ENCODE data around the gene NEK3. TPM values are rescaled to one million over a fixed set of nuclear protein-coding genes. Genes with fewer than 3 reads are reported as not detected.
"Not testable (repeated sequence)": the region's sequence is repeated elsewhere in the genome, so short reads cannot be mapped to it uniquely, and the experiment has no call there.

The NEK3 gene
- total RNA-seq, 1 experiment from 2014 or later = 4.2 TPM

GRCh38 chr13:52125547-52125946 lies 33.9 kb downstream of the NEK3 start:
- DNase-seq (ENCODE audit: low spot score) = no peak

GRCh38 chr13:52118595-52118994 lies 40.8 kb downstream of the NEK3 start:
- DNase-seq (ENCODE audit: low spot score) = no peak

- DNase-seq (ENCODE audit: low spot score) = no peak
Measured at GRCh38 chr13:52118095-52118494, 41.3 kb downstream of the NEK3 start.

DNA sequence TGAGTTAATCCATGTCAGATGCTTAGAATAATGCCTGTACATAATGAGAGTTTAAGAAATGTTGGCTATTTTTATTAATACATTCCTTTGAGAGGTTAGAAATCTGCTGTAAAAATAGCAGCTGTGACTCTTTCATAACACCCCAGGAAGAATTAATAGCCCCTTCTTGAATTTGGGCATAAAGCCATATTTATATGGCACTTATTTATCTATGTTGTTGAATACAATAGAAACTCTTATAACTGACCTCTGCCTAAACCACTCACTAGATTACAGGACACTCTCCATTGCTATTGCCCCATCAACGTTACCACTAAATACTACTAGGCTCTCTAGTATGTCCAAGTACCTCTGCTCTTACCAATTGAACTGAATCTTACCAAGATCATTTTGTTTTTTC lies 46.8 kb downstream of the NEK3 start:
- no peak for DNase-seq (ENCODE audit: low spot score)

- DNase-seq (ENCODE audit: low spot score) = no peak
Measured at GRCh38 chr13:52109116-52109670, 50.2 kb downstream of the NEK3 start.

DNA sequence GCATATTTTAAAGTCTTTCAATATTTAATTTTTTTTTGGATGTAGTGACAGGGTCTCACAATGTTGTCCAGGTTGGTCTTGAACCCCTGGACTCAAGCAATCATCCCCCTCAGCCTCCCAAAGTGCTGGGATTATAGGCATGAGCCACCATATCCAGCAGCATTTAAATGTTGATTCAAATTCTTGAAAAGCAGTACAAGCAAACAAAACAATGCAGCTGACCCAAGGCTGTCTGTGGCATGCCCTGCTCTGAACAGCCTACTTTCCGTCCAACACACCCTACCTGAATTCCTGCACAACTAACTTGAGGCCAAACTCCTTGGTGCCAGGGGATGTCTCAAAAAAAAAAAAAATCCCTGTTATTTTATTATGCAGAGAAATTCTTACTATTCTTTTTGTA lies 53.6 kb downstream of the NEK3 start:
- no peak for DNase-seq (ENCODE audit: low spot score)

- no peak for DNase-seq (ENCODE audit: low spot score)
Measured at GRCh38 chr13:52104624-52105023, 54.8 kb downstream of the NEK3 start.

DNA sequence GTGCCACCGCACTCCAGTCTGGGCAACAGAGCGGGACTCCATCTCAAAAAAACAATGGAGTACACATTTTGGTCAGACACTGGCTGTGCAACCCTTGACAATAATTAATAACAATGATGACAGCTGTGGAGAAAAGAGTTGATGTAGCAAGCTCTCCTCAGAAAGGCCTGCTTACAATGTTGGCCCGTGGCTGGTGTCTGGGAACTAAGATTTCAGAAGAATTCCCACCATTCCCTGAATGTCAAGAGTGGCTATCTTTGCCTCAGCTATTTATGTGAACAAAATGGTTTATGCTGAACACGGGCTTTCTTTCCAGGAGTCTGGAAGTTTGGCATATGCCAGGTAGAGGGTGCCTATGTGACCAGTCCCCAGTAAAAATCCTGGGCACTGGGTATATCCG lies 56.0 kb downstream of the NEK3 start:
- DNase-seq (ENCODE audit: low spot score) = no peak

- DNase-seq (ENCODE audit: low spot score) = not testable (repeated sequence)
Measured at GRCh38 chr13:52102423-52102822, 57.0 kb downstream of the NEK3 start.

DNA sequence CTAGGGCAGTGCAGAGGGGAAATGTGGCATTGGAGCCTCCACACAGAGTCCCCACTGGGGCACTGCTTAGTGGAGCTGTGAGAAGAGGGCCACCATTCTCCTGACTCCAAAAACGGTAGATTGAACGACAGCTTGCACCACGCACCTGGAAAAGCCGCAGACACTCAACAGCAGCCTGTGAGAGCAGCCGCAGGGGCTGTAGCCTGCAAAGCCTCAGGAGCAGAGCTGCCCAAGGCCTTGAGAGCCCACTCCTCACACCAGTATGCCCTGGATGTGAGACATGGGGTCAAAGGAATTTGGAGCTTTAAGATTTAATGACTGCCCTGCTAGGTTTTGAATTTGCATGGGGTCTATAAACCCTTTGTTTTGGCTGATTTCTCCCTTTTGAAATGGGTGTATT lies 62.2 kb downstream of the NEK3 start:
- no peak for DNase-seq (ENCODE audit: low spot score)

GRCh38 chr13:52096748-52097147 lies 62.6 kb downstream of the NEK3 start:
- no peak for DNase-seq (ENCODE audit: low spot score)

- no peak for DNase-seq (ENCODE audit: low spot score)
Measured at GRCh38 chr13:52096062-52096461, 63.3 kb downstream of the NEK3 start.

DNA sequence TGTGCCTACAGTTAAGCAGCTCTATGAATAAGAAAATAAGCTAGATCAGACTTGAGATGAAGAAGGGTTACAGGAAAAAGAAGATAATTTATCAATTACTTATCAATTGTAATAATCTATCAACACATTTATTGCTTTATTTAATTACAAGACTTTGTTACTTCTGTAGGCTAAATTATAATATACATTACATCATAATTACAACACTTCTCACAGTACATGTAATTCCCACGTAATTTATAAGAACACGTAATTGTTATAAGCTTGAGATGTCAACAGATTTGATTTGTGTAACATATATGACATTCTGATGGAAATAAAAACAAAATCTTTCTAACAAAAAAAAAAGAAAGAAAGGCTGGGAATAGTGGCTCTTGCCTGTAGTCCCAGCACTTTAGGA lies 67.3 kb downstream of the NEK3 start:
- DNase-seq (ENCODE audit: low spot score) = no peak

DNA sequence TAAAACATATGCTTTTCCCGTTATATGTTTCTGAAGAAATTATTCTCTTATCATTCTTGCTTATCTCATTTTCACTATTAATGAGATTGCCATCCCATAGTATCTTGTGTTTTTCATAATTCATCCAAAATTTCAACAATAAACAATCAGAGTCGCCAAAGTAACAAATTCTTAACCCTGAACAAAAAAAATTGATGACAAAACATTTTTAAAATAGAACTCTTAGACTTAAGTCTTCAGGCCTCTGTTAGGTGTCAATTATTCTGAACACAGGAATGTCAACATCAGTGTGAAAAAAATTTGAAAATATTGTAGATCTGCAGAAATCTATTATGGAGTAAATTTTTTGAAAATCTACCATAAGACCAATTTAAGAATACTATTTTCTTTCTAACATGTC lies 67.9 kb downstream of the NEK3 start:
- DNase-seq (ENCODE audit: low spot score) = no peak

DNA sequence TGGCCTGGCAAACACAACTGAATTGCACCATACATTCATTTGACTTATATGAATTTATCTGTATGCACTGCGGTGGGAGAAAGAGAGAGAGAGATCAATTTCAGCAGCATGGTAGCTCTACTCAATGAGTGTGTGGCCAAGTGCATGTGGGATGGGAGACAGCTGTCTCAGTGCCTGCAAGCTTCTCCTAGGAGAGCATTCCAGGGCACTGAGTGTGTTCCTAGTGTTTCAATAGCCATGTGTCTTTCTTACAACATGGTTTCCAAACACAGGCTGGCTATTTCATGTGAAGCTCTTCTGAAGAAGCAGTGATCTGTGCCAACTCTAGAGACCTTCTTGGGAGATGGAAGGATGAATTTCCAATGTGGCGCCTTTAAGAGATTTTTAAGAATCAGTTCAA lies 74.0 kb downstream of the NEK3 start:
- DNase-seq (ENCODE audit: low spot score) = no peak

- not testable (repeated sequence) for DNase-seq (ENCODE audit: low spot score)
Measured at GRCh38 chr13:52084981-52085380, 74.4 kb downstream of the NEK3 start.

Other genes with a start within 250 kb of the NEK3 start
- gene ATP7B, start 148.1 kb downstream of the NEK3 start, total RNA-seq (2014; rRNA removed; shearing (Covaris generic)) = 1.8 and 2.4 TPM in 2 replicates
- gene ALG11, start 147.2 kb downstream of the NEK3 start, total RNA-seq (2014; rRNA removed; shearing (Covaris generic)) = 17.6 and 22.3 TPM in 2 replicates
- gene UTP14C, start 134.9 kb downstream of the NEK3 start, total RNA-seq (2014; rRNA removed; shearing (Covaris generic)) = 4.2 and 5.0 TPM in 2 replicates
- 0.08 TPM in 1 of 2 replicates, not detected in the other for gene NEK5, start 30.5 kb downstream of the NEK3 start, total RNA-seq (2014; rRNA removed; shearing (Covaris generic))
- 1.5 and 1.6 TPM in 2 replicates for gene THSD1, start 246.6 kb upstream of the NEK3 start, total RNA-seq (2014; rRNA removed; shearing (Covaris generic))

Data from H4 (cell line).